H1 (cell line): ENCODE results near the gene IQGAP3. TPM values are rescaled to one million over a fixed set of nuclear protein-coding genes. Genes with fewer than 3 reads are reported as not detected.

Source experiments
- CHD7 ChIP-seq: fragments of 300-600 bp; sonication (generic); IDR thresholded peaks from 2 replicates; pipeline ENCODE4 v1.7.1; 2012; ENCODE audit warnings: low read length, moderate library complexity, mild to moderate bottlenecking, inconsistent platforms; ENCODE audit not compliant: insufficient replicate concordance
- EGR1 ChIP-seq: IDR thresholded peaks from 2 replicates; pipeline ENCODE4 v1.6.1; 2011; ENCODE audit warnings: low read depth, low read length, borderline replicate concordance
- SIN3A ChIP-seq, 2 experiments: IDR thresholded peaks in 1 of 2; conservative IDR thresholded peaks in 1 of 2; 2 replicates each; pipeline ENCODE4 v1.6.1; 2011 to 2012; ENCODE audit warnings: low read length in 2 of 2, improper control_type of control experiment in 1 of 2, low read depth in 1 of 2, mild to moderate bottlenecking in 1 of 2
- TBP ChIP-seq: IDR thresholded peaks from 2 replicates; pipeline ENCODE4 v1.6.1; 2011; ENCODE audit warnings: low read depth, low read length, improper control_type of control experiment
- polyA plus RNA-seq, 7 experiments: library from polyadenylated mRNA; depleted of rRNA in 3 of 7; stranded (reverse) in 5 of 7; unstranded in 2 of 7; fragments of >200 nt in 5 of 7; fragments of 200-250 nt in 2 of 7; gene quantifications; 1 replicate in 5 of 7; 2 replicates in 1 of 7; 4 replicates in 1 of 7; pipeline versions ENCODE4 v1.2.1 to v1.2.3, GENCODE V29; 2011 to 2013; ENCODE audit warnings: missing spikeins in 2 of 7, mixed read lengths in 2 of 7
- total RNA-seq: library from RNA; stranded (reverse); fragmentation: NEBNext Ultra II Directional; extraction: Animal tissue kit (Norgen Biotek cat#: 25700); gene quantifications from 2 replicates; pipeline ENCODE4 v1.2.1, GENCODE V29; 2021

IQGAP3 gene
- total and polyA plus RNA-seq, 2 of the 8 experiments (the other 6 are each of a cell fraction or from before 2014, with no cell fraction given): 14.6 to 22.3 TPM

GRCh38 chr1:156489935-156490293 is 82.5 kb downstream of the IQGAP3 start (continued):
- no peak for TF ChIP-seq CHD7
- no peak for TF ChIP-seq TBP
- TF ChIP-seq EGR1: no peak
- no peak for TF ChIP-seq SIN3A (conservative IDR thresholded peaks at IDR 0.05 in 1 of 2, IDR thresholded peaks at IDR 0.05 in 1 of 2; ENCODE audit: low read depth in 1 of 2, low read length in 2 of 2)
